Measurements from ENCODE around the gene SESN1. TPM values are rescaled to one million over a fixed set of nuclear protein-coding genes. Genes with fewer than 3 reads are reported as not detected.
A peak's percentile ranks its signal among the peaks of the same experiment; 100 is the strongest.
"Not testable (repeated sequence)": the region's sequence is repeated elsewhere in the genome, so short reads cannot be mapped to it uniquely, and the experiment has no call there.

SESN1 gene
- total RNA-seq, 4 donors from 2014 or later, result 50.8 to 80.5 (median 78.0) TPM

DNA sequence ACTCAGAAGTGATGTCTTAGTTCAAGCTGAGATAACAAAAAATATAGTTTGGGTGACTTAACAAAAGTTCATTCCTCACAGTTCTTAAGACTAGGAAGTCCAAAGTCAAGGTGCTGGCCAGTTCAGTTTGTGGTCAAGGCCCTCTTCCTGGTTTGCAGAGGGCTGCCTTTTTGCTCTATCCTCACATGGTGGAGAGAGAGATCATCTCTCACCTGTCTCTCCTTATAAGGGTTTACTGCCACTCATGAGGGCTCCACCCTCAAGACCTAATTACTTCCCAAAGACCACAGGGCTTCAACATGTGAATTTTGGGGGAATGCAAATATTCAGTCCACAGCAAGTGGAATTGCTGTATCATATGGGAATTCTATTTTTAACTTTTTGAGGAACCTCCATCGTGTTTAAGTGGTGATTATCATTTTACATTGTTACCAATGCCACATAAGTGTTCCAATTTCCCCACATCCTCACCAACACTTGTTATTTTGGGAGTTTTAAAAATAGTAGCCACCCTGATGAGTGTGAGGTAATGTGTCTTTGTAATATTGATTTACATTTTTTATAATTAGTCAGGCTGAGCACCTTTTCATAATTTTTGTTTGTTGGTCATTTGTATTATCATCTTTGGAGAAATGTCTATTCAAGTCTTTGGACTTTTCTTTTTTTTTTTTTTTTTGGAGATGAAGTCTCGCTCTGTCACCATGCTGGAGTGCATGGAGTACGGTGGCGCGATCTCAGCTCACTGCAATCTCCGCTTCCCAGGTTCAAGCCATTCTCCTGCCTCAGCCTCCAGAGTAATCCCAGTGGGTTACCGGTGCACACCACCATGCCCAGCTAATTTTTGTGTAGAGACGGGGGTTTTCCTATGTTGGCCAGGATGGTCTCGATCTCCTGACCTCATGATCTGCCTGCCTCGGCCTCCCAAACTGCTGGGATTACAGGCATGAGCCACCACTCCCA, 112.2 kb downstream of the SESN1 start:
- Histone ChIP-seq H3K27me3 (no peaks in the 10 kb centered on the region), H3K4me1 (no peaks in the 10 kb centered on the region), H3K27ac (no peak overlapping the region), H3K4me3 (no peak overlapping the region), H3K9me3 (no peaks in the 10 kb centered on the region), H3K36me3 (peaks cover 0 to 45% of the 10 kb centered on the region in 2 donors)
- no peak for TF ChIP-seq POLR2AphosphoS5 (IDR thresholded peaks at IDR 0.05)
- TF ChIP-seq, protein P1, sequence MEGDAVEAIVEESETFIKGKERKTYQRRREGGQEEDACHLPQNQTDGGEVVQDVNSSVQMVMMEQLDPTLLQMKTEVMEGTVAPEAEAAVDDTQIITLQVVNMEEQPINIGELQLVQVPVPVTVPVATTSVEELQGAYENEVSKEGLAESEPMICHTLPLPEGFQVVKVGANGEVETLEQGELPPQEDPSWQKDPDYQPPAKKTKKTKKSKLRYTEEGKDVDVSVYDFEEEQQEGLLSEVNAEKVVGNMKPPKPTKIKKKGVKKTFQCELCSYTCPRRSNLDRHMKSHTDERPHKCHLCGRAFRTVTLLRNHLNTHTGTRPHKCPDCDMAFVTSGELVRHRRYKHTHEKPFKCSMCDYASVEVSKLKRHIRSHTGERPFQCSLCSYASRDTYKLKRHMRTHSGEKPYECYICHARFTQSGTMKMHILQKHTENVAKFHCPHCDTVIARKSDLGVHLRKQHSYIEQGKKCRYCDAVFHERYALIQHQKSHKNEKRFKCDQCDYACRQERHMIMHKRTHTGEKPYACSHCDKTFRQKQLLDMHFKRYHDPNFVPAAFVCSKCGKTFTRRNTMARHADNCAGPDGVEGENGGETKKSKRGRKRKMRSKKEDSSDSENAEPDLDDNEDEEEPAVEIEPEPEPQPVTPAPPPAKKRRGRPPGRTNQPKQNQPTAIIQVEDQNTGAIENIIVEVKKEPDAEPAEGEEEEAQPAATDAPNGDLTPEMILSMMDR (IDR thresholded peaks at IDR 0.05), result no peak
- no peak for TF ChIP-seq POLR2A (IDR thresholded peaks at IDR 0.05)
- no peak for TF ChIP-seq EP300 (IDR thresholded peaks at IDR 0.05)
- no peak for ATAC-seq
- 95 to 96% methylated on average over 8 to 10 of the region's 10 CpGs for WGBS, 2 donors (ENCODE audit: low coverage in 1 of 2)

DNA sequence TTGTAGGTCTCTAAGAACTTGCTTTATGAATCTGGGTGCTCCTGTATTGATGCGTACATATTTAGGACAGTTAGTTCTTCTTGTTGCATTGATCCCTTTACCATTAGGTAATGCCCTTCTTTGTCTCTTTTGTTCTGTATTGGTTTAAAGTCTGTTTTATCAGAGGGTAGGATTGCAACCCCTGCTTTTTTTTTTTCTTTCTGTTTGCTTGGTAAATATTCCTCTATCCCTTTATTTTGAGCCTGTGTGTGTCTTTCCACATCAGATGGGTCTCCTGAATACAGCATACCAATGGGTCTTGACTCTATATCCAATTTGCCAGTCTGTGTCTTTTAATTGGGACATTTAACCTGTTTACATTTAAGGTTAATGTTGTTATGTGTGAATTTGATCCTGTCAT, 116.0 kb downstream of the SESN1 start:
- H3K4me1 ChIP-seq, result not testable (repeated sequence)
- 100% methylated on average over 1 of the region's 1 CpG for WGBS, 2 donors (ENCODE audit: low coverage in 1 of 2)

DNA sequence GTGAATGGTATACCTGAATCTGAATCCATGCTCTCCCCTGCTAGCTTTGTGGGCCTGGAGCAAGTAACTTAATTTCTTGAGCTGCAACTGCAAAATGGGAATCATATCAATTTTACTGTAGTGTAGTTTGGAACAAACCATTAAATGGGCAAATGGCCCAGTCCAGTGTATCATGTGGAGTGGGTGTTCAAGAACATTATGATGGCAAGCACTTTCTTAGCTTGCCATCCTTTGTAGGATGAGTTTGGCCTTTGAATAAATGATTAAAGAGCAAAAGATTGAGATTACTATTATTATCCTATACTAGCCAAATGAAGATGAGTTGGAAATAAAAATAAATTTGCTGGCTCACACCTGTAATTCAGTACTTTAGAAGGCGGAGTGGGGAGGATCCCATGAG, 120.4 kb downstream of the SESN1 start:
- no peak for ATAC-seq
- Histone ChIP-seq H3K36me3 (no peaks in the 10 kb centered on the region), H3K27me3 (no peaks in the 10 kb centered on the region), H3K9me3 (no peaks in the 10 kb centered on the region), H3K4me1 (no peaks in the 10 kb centered on the region), H3K27ac (no peak overlapping the region), H3K4me3 (no peak overlapping the region)
- TF ChIP-seq, protein P1 (IDR thresholded peaks at IDR 0.05), result no peak
- TF ChIP-seq POLR2AphosphoS5 (IDR thresholded peaks at IDR 0.05) (no peak), POLR2A (IDR thresholded peaks at IDR 0.05) (no peak), EP300 (IDR thresholded peaks at IDR 0.05) (no peak)
- 86% methylated on average over 1 of the region's 1 CpG; no CpG with 5 or more reads in 1 of the 2 donors for WGBS, 2 donors (ENCODE audit: low coverage in 1 of 2)

More for the DNA sequence above, 116.0 kb downstream of the SESN1 start:
- not testable (repeated sequence) for H3K27me3 ChIP-seq, H3K36me3 ChIP-seq, H3K4me3 ChIP-seq, H3K27ac ChIP-seq, H3K9me3 ChIP-seq, ATAC-seq

GRCh38 chr6:108969776-108970175, 124.9 kb downstream of the SESN1 start:
- Histone ChIP-seq H3K36me3 (no peaks in the 10 kb centered on the region), H3K27ac (no peak overlapping the region), H3K9me3 (no peaks in the 10 kb centered on the region), H3K27me3 (no peaks in the 10 kb centered on the region), H3K4me1 (no peaks in the 10 kb centered on the region), H3K4me3 (no peak overlapping the region)
- ATAC-seq, result no peak
- no peak for TF ChIP-seq POLR2A (IDR thresholded peaks at IDR 0.05)
- no peak for TF ChIP-seq POLR2AphosphoS5 (IDR thresholded peaks at IDR 0.05)
- no peak for TF ChIP-seq EP300 (IDR thresholded peaks at IDR 0.05)
- TF ChIP-seq, protein P1 (IDR thresholded peaks at IDR 0.05), result no peak
- WGBS, 2 donors (ENCODE audit: low coverage in 1 of 2), result 86 to 93% methylated on average over 2 of the region's 2 CpGs

DNA sequence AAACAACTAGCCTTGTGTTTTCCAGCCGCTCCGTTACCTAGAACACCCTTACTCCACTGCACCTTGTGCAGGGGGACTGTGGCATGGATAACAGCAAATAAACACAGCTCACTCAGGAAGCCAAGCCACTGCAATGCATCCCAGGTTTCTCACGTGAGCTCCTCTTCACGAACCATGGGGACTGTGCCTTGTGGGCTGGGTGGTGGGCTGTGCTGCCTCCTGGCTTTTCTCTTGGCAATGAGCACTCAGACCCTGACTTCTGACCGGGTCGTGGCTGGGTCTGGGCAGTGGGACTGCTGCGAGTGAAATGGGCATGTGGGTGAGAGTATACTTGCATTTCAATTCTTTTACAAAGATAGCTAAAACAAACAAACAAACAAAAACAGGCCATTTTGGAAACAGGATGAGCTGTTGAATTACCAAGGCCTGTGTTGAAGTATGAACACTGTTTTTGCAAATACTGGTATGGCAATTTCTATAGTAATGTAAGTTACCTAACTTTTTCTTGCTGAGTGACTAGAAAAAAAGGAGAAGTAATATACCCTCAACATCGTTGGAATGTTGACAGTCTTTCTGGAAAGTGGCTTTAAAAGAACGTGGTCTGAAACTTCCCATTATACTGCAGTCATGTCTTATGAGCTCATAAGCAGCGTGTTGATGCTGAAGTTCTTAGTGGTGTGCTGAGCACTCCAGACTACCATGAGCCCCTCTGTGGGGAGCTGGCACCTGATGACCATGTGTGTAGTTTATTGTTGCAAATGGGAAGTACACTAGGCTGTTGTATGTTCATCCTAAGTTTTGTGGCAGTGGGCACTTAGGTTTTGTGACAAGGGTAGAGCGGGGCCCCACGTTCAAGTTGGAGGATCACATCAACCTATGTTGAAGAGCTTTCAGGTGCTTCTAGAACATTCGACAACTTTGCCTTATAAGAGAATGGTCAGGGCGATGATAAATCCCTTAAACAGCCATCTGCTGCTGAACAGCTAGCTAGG, 126.0 kb downstream of the SESN1 start:
- no peak for TF ChIP-seq POLR2AphosphoS5 (IDR thresholded peaks at IDR 0.05)
- no peak for TF ChIP-seq EP300 (IDR thresholded peaks at IDR 0.05)
- no peak for TF ChIP-seq POLR2A (IDR thresholded peaks at IDR 0.05)
- TF ChIP-seq, protein P1 (IDR thresholded peaks at IDR 0.05), result no peak
- 85 to 92% methylated on average over 6 of the region's 14 CpGs for WGBS, 2 donors (ENCODE audit: low coverage in 1 of 2)
- no peaks in the 10 kb centered on the region for H3K9me3 ChIP-seq
- ATAC-seq, result peak; percentile 48
- H3K4me1 ChIP-seq, result no peaks in the 10 kb centered on the region
- no peak overlapping the region for H3K4me3 ChIP-seq
- H3K36me3 ChIP-seq, result no peaks in the 10 kb centered on the region
- no peaks in the 10 kb centered on the region for H3K27me3 ChIP-seq
- H3K27ac ChIP-seq, result no peak overlapping the region
